Uterus (tissue), 2 donors: ENCODE measurements around the gene GHR.

Source experiments
- CTCF ChIP-seq, 4 experiments: fragments of 200-600 bp in 2 of 4; fragments of 450-650 bp in 2 of 4; sonication (generic) in 2 of 4; IDR thresholded peaks; one replicate each; pipeline ENCODE4 v1.5.1; 2016 to 2019; ENCODE audit warnings: antibody characterized with exemption in 4 of 4, mild to moderate bottlenecking in 2 of 4, moderate library complexity in 1 of 4
- POLR2A ChIP-seq, 2 donors: fragments of 450-650 bp; IDR thresholded peaks; one replicate each; pipeline ENCODE4 v1.6.1; 2016; ENCODE audit warnings: antibody characterized with exemption in 2 of 2, mild to moderate bottlenecking in 1 of 2, moderate library complexity in 1 of 2

DNA sequence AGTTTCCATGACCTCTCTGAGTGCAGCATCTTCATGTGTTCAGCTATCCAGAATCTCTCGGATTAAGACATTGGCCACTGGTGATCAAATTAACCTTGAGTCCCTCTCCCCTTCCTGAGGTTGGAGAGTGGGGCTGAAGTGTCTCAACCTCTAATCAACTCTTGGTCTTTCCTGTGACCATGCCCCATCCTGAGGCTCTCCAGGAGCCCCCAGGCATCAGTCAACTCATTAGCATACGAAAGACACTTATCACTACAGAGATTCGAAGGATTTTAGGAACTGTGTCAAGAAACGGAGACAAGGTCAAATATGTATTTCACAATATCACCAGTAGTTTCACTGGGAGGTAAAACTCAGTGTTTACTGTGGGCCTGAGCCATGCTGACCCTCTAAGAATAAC lies 203.2 kb downstream of the GHR start:
- TF ChIP-seq CTCF (IDR thresholded peaks at IDR 0.05) (no peak), POLR2A (IDR thresholded peaks at IDR 0.05) (no peak)
